Esophagus muscularis mucosa (tissue), 4 donors: ENCODE data around the gene NOTO.

Source experiments
- EP300 ChIP-seq: sonication (generic); formaldehyde crosslinking; IDR thresholded peaks from one replicate; pipeline ENCODE4 v1.6.1; 2017; ENCODE audit warnings: antibody characterized with exemption
- POLR2A ChIP-seq: fragments of 450-650 bp; IDR thresholded peaks from one replicate; pipeline ENCODE4 v1.6.1; 2017; ENCODE audit warnings: antibody characterized with exemption, moderate library complexity, mild to moderate bottlenecking, low read depth
- TF ChIP-seq, protein P1 (sequence below), 3 experiments: fragments of 200-600 bp in 2 of 3; fragments of 450-650 bp in 1 of 3; sonication (generic) in 2 of 3; IDR thresholded peaks; one replicate each; pipeline ENCODE4 v1.5.1; 2017 to 2019; ENCODE audit warnings: antibody characterized with exemption in 3 of 3, mild to moderate bottlenecking in 2 of 3, moderate library complexity in 1 of 3

DNA sequence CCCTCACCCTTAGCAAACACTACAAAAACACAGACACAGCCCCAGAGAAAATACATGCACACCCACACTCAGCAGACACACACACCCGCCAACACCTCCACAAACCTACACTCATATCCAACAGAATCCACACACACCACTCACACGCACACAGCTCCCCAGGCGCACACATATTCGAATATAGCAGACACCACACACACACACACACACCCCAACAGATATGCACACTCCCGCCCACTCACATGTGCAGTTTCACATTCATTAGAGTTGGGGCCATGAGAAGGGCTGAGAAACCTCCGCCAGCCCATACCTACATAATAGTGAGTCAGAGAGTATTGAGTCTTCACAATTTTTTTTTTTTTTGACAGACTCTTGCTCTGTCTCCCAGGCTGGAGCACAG is 29.4 kb upstream of the NOTO start:
- TF ChIP-seq, protein P1, sequence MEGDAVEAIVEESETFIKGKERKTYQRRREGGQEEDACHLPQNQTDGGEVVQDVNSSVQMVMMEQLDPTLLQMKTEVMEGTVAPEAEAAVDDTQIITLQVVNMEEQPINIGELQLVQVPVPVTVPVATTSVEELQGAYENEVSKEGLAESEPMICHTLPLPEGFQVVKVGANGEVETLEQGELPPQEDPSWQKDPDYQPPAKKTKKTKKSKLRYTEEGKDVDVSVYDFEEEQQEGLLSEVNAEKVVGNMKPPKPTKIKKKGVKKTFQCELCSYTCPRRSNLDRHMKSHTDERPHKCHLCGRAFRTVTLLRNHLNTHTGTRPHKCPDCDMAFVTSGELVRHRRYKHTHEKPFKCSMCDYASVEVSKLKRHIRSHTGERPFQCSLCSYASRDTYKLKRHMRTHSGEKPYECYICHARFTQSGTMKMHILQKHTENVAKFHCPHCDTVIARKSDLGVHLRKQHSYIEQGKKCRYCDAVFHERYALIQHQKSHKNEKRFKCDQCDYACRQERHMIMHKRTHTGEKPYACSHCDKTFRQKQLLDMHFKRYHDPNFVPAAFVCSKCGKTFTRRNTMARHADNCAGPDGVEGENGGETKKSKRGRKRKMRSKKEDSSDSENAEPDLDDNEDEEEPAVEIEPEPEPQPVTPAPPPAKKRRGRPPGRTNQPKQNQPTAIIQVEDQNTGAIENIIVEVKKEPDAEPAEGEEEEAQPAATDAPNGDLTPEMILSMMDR (IDR thresholded peaks at IDR 0.05): no peak
- TF ChIP-seq POLR2A: no peak
- no peak for TF ChIP-seq EP300
